ENCODE data around the gene TNFSF4.

The TNFSF4 gene

DNA sequence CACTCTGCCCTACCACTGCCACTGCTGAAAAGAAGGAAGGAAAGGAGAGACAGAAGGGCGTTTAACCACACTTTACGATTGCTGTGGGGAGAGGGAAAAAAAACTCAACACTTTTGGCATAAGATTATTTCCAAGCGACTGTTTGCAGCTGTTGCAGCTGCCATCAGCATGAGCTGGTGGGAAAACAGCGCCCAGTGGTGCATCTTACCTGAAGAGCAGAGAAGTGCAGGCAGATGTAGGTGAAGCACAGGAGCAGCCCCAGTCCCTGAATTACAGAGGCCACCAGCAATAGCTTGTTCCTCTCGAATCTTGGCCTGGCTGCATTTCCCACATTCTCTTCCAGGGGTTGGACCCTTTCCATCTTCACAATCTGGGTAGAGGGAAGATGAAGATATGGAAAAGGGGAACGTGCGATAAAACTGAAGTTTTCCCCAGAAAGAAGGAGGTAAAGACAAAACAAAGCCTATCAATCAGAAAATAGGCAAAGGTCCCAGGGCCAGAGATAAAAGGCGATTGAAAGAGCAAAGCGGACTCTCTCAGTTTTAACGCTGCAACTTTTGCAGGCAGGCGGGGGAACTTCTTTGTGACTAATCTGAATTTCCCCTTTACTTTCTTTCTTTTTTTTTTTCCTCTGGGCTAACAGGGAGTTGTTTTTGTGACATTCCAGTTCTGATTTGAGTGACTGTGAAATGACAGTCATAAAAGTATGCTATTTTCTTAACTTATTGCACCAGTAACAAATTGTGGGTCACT, at the start of gene TNFSF4:
Gene TNFSF4 (minus strand): TSS at position 516 of the 753 bp plus-strand sequence. CDS start 155 bp downstream, at position 361.
- peak within 1 kb of the TSS; percentile 89 for H3K27ac ChIP-seq
- DNase-seq, result no peak

DNA sequence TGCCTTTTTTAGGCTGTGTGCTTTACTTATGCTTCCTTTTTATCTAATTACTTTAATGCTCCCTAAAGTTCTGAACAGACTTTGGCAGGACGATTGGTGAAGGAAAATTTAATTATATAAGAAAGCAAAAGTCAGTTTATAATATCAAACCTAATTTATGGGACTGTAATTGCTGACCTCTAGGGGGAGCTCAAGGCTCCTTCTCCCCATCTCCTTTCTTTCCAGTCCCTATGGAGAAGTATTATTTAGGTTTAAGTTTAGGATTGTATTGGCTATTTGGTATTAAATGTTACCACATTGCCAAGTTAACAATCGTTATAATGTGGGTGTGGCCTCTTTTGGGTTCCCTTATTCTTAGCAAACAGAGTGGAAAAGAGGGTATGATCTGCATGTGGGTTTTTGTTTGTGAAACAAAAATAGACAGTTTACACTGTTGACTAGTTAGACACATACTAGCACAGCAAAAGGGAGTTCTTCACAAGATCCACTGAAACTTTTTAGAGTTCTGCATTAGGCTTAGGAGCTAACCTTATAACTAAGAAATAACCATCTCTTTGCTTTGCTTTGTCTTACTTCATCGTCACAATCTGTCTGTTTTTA, 48.2 kb upstream of the TNFSF4 start:
- in situ Hi-C loops (cut with HindIII; ENCODE audit: low pct_ligation_motif_present, low sequenced_read_pairs), result loop anchor here (25.0 kb wide), 1 partner anchor 157 kb away; no protein-coding TSS in a partner anchor
- Histone ChIP-seq H3K36me3 (replicated peaks) (no peaks in the 10 kb centered on the region), H3K27me3 (replicated peaks) (no peaks in the 10 kb centered on the region), H3K4me3 (ENCODE audit: low read depth, low read length) (no peak overlapping the region), H3K27ac (peak overlapping the region; percentile 22)
- peak; percentile 82 for TF ChIP-seq CTCF (IDR thresholded peaks at IDR 0.05; ENCODE audit: low read depth, low read length, missing control alignments)
- DNase-seq, result peak; percentile 52

More for the DNA sequence above, at the start of gene TNFSF4:
- Histone ChIP-seq H3K4me3 (ENCODE audit: low read depth, low read length) (peak within 1 kb of the TSS; percentile 15), H3K36me3 (replicated peaks) (no peaks in the 10 kb centered on the region), H3K27me3 (replicated peaks) (no peaks in the 10 kb centered on the region)
- TF ChIP-seq CTCF (IDR thresholded peaks at IDR 0.05; ENCODE audit: low read depth, low read length, missing control alignments), result no peak
- in situ Hi-C loops (cut with HindIII; ENCODE audit: low pct_ligation_motif_present, low sequenced_read_pairs), result loop anchor here (25.0 kb wide), 1 partner anchor 445 kb away; no protein-coding TSS in a partner anchor

DNA sequence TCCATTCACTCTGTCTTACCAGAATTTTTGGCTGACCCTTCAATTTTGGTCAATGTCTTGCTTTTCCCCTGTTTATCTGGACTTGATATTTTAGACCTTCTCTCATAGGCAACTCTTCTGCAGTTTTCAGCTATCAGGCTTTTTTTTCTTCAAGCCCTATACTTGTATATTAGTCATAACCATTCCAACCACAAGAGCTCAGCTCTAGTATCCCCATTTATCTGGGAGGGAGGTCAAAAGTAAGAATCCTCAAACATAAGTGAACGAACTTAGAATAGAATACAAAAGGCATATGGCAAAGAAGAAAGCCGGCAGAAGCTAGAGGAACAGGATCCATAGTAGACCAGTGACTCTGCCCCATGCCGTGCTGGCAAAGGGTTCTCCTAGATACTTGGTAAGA, 45.9 kb upstream of the TNFSF4 start:
- no peaks in the 10 kb centered on the region for H3K27me3 ChIP-seq (replicated peaks)

GRCh38 chr1:173249349-173249748, 42.2 kb upstream of the TNFSF4 start:
- Histone ChIP-seq H3K27ac (no peak overlapping the region), H3K4me3 (ENCODE audit: low read depth, low read length) (no peak overlapping the region), H3K36me3 (replicated peaks) (no peaks in the 10 kb centered on the region), H3K27me3 (replicated peaks) (no peaks in the 10 kb centered on the region)
- in situ Hi-C loops (cut with HindIII; ENCODE audit: low pct_ligation_motif_present, low sequenced_read_pairs), result no loop called here
- no peak for DNase-seq
- TF ChIP-seq CTCF (IDR thresholded peaks at IDR 0.05; ENCODE audit: low read depth, low read length, missing control alignments), result no peak

More for the DNA sequence above, 45.9 kb upstream of the TNFSF4 start:
- TF ChIP-seq CTCF (IDR thresholded peaks at IDR 0.05; ENCODE audit: low read depth, low read length, missing control alignments), result no peak
- Histone ChIP-seq H3K4me3 (ENCODE audit: low read depth, low read length) (no peak overlapping the region), H3K36me3 (replicated peaks) (no peaks in the 10 kb centered on the region), H3K27ac (peak overlapping the region; percentile 54)
- peak; percentile 48 for DNase-seq
- in situ Hi-C loops (cut with HindIII; ENCODE audit: low pct_ligation_motif_present, low sequenced_read_pairs), result loop anchor here (25.0 kb wide), 1 partner anchor 159 kb away; no protein-coding TSS in a partner anchor

DNA sequence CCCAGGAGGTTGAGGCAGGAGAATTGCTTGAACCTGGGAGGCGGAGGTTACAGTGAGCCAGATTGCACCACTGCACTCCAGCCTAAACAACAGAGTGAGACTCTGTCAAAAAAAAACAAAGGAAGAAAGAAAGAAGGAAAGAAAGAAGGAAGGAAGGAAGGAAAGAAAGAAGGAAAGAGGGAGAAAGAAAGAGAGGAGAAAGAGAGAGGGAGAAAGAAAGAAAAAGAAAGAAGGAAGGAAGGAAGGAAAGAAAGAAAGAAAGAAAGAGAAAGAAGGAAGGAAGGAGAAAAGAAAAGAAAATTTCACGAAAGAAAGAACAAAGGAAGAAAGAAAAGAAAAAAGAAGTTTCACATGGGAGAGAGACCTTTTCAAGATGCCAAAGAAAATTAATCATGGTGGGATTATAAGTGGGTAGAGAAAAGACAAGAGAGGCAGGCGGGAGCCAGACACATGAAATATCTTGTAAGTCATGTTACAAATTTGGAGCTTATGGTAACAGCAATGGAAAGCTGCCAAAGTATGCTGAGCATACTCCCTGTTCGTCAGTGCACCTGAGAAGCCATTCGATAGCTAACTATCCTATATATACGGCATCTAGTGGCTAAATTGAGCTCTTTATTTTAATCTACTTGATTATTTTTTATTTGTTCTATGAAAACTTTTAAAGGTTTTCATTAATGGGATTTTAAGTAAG, 41.3 kb upstream of the TNFSF4 start:
- in situ Hi-C loops (cut with HindIII; ENCODE audit: low pct_ligation_motif_present, low sequenced_read_pairs), result no loop called here
- H3K27me3 ChIP-seq (replicated peaks), result no peaks in the 10 kb centered on the region
- H3K36me3 ChIP-seq (replicated peaks), result no peaks in the 10 kb centered on the region
- no peak overlapping the region for H3K27ac ChIP-seq
- no peak for TF ChIP-seq CTCF (IDR thresholded peaks at IDR 0.05; ENCODE audit: low read depth, low read length, missing control alignments)
- no peak overlapping the region for H3K4me3 ChIP-seq (ENCODE audit: low read depth, low read length)
- no peak for DNase-seq
